Suprapubic skin (tissue), 4 donors: Measurements from ENCODE around the gene MAPRE2. TPM values are rescaled to one million over a fixed set of nuclear protein-coding genes. Genes with fewer than 3 reads are reported as not detected.

Source experiments
- DNase-seq, 2 donors: peaks; one replicate each; pipeline ENCODE4 v3.0.0-alpha.2; 2019; ENCODE audit warnings: low spot score in 2 of 2
- H3K27ac ChIP-seq: fragments of 200-600 bp; sonication (generic); one replicate; pipeline ENCODE4 v1.5.1; 2019
- H3K27me3 ChIP-seq: fragments of 200-600 bp; sonication (generic); one replicate; pipeline ENCODE4 v1.5.1; 2019
- H3K36me3 ChIP-seq: fragments of 200-600 bp; sonication (generic); one replicate; pipeline ENCODE4 v1.5.1; 2019
- H3K4me1 ChIP-seq: fragments of 200-600 bp; sonication (generic); one replicate; pipeline ENCODE4 v1.5.1; 2019
- H3K4me3 ChIP-seq: fragments of 200-600 bp; sonication (generic); one replicate; pipeline ENCODE4 v1.5.1; 2019; ENCODE audit warnings: mild to moderate bottlenecking
- H3K9me3 ChIP-seq: fragments of 200-600 bp; sonication (generic); one replicate; pipeline ENCODE4 v1.5.1; 2019
- CTCF ChIP-seq, 2 donors: fragments of 200-600 bp in 1 of 2; fragments of 450-650 bp in 1 of 2; sonication (generic) in 1 of 2; IDR thresholded peaks; one replicate each; pipeline ENCODE4 v1.5.1; 2016 to 2019; ENCODE audit warnings: antibody characterized with exemption in 2 of 2, mild to moderate bottlenecking in 1 of 2, moderate library complexity in 1 of 2
- EP300 ChIP-seq: sonication (generic); formaldehyde crosslinking; IDR thresholded peaks from one replicate; pipeline ENCODE4 v1.6.1; 2017; ENCODE audit warnings: antibody characterized with exemption
- POLR2A ChIP-seq, 2 donors: fragments of 450-650 bp; IDR thresholded peaks; one replicate each; pipeline ENCODE4 v1.6.1; 2017; ENCODE audit warnings: antibody characterized with exemption in 2 of 2, mild to moderate bottlenecking in 2 of 2, moderate library complexity in 2 of 2
- POLR2AphosphoS5 ChIP-seq, 3 donors: sonication (generic); formaldehyde crosslinking; IDR thresholded peaks; one replicate each; pipeline ENCODE4 v1.6.1; 2017; ENCODE audit warnings: antibody characterized with exemption in 3 of 3
- WGBS: methylation state at CpG from one replicate; pipeline ENCODE4 v1.1.5; 2018; 5-methylcytosine and 5-hydroxymethylcytosine counted together
- total RNA-seq, 4 donors: library from RNA; depleted of rRNA; stranded (reverse); fragments of >200 nt; gene quantifications; one replicate each; pipeline ENCODE4 v1.1.0, GENCODE V29; 2016

Gene MAPRE2
- total RNA-seq, 4 donors from 2014 or later: 29.9 to 51.2 (median 37.2) TPM

DNA sequence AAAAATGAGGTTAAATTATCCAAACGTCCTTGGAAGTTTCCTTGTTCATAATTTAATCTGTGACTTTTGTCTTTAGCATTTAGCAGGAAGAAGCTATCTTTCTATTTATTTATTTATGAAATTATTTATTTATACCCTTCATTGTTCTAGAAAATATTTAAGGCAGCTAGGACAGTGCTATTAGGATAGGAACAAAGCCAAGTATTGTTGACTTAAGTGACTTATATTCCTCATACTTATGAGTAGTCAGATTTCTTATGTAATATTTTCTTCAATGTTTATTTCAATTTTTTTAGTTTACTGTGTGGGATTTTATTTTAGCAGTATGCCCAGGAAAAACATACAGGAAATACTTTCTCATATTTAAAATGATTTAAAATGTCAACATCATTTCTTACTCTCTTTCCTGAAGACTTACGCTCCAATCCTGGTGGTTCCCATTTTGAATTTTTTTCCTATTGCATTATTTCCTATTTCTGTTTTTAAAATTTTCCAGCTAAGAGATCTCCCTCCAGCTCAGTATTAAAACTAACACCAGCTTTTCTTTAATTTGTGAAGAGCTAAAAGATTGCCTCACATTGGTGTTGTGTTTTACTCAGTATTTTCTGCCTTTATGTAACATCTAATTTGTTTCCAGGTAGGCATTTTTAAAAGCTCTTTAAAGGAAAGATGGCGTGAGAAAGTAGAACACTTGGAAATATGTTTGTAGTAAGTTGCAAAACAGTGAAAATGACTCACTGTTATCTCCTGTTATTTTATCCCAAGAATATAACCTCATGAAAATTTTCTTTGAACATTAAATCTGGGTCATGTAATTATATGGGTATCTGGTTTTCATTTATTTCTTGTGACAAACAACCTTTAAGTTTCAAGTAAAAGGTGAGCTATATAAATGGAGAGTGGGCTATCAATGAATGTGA lies 32.2 kb downstream of the MAPRE2 start:
- 56% methylated on average over 3 of the region's 3 CpGs for WGBS
- DNase-seq: no peak
- no peak for TF ChIP-seq POLR2AphosphoS5 (IDR thresholded peaks at IDR 0.05)
- no peak for TF ChIP-seq POLR2A (IDR thresholded peaks at IDR 0.05)
- no peak for TF ChIP-seq EP300
- no peak for TF ChIP-seq CTCF (IDR thresholded peaks at IDR 0.05)
- peaks cover 8% of the 10 kb centered on the region for H3K36me3 ChIP-seq
- no peaks in the 10 kb centered on the region for H3K27me3 ChIP-seq
- no peaks in the 10 kb centered on the region for H3K9me3 ChIP-seq
- peaks cover 8% of the 10 kb centered on the region for H3K4me1 ChIP-seq
- H3K4me3 ChIP-seq: no peak overlapping the region
- no peak overlapping the region for H3K27ac ChIP-seq

DNA sequence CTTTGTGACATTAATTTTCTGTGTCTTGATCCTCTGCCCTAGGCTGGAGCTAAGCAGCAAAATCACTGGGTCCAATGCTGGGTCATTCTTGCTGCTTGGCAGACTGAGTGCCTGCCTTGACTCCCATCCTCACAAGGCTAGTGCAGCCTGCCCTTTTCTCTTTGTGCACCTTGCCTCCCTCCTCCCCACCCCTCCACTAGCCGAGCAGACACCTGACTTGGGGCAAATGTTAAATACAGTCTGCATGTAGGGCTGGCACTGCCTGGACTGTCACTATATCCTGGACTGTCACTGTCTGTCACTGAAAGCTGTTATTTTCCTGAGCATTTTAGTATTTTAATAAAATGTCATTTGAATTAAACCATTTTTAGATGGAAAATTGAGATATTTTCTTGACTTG lies 33.4 kb downstream of the MAPRE2 start:
- H3K27ac ChIP-seq: no peak overlapping the region
- no peaks in the 10 kb centered on the region for H3K9me3 ChIP-seq
- no peak overlapping the region for H3K4me3 ChIP-seq
- TF ChIP-seq POLR2A (IDR thresholded peaks at IDR 0.05) (no peak), EP300 (no peak), CTCF (IDR thresholded peaks at IDR 0.05) (no peak), POLR2AphosphoS5 (IDR thresholded peaks at IDR 0.05) (no peak)
- WGBS: 79% methylated on average over 1 of the region's 1 CpG
- H3K4me1 ChIP-seq: peaks cover 8% of the 10 kb centered on the region
- peaks cover 8% of the 10 kb centered on the region for H3K36me3 ChIP-seq
- H3K27me3 ChIP-seq: no peaks in the 10 kb centered on the region
- DNase-seq: no peak

DNA sequence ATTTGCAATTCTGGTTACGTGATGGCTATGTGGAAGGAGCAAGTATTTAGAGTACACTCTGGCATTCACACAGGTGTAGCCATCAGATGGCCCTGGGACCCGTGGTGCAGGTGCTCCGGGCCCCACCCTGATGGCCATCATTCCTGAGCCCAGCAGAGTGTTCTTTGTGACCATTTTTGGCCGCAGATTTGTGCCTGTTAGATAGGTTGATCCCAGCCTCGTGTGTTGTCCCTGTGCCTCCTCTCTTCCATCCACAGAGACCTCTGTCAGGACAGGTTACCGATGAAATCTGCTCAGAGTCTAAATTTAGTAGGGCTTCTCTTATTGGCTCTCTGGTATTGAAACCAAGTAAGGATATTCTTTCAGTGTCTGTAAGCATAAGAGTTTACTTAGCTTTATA lies 33.9 kb downstream of the MAPRE2 start:
- Histone ChIP-seq H3K27ac (no peak overlapping the region), H3K36me3 (peaks cover 8% of the 10 kb centered on the region), H3K4me3 (no peak overlapping the region), H3K4me1 (peaks cover 8% of the 10 kb centered on the region), H3K27me3 (no peaks in the 10 kb centered on the region), H3K9me3 (no peaks in the 10 kb centered on the region)
- TF ChIP-seq POLR2A (IDR thresholded peaks at IDR 0.05): no peak
- no peak for TF ChIP-seq EP300
- TF ChIP-seq POLR2AphosphoS5 (IDR thresholded peaks at IDR 0.05): no peak
- TF ChIP-seq CTCF (IDR thresholded peaks at IDR 0.05): no peak
- WGBS: 55% methylated on average over 6 of the region's 6 CpGs
- no peak for DNase-seq

DNA sequence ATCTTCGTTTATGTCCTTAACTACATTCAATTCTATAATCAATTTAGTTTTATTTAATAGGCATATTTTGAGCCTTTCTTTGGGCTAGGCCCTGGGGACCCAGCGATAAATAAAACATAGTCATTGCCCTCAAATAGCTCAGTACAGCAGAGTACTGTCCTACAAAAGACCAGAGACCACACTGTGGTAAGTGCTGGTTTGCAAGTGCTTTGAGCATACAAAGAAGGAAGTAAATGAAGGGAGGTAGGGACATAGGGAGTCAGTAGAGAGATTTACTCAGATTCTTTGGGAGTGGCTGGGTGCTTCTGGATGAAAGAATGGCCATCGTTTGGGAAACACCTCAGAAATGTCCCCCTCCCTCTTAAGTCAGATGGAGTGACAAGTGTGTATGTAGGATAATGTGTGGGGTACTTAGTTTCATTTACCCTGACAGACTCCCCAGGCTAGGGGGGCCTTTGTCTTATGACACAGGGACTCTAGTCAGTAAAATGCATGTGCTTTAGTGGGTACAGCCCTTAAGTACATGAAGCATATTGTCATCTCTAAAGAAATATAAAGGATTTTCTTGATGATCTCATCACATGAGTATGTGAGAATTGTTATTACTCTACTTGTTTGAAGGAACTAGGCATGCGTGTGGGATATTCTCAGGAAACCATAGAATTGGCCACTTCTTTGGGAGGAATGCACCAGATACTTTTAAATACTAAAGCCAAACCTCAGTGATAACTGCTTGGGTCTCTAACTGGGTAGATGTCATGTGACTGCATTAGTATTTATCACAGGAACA lies 35.1 kb downstream of the MAPRE2 start:
- WGBS: 68% methylated on average over 4 of the region's 4 CpGs
- peaks cover 8% of the 10 kb centered on the region for H3K4me1 ChIP-seq
- TF ChIP-seq POLR2A (IDR thresholded peaks at IDR 0.05) (no peak), EP300 (no peak)
- H3K27ac ChIP-seq: no peak overlapping the region
- no peak overlapping the region for H3K4me3 ChIP-seq
- no peaks in the 10 kb centered on the region for H3K9me3 ChIP-seq
- no peaks in the 10 kb centered on the region for H3K27me3 ChIP-seq
- no peak for DNase-seq
- H3K36me3 ChIP-seq: no peaks in the 10 kb centered on the region

DNA sequence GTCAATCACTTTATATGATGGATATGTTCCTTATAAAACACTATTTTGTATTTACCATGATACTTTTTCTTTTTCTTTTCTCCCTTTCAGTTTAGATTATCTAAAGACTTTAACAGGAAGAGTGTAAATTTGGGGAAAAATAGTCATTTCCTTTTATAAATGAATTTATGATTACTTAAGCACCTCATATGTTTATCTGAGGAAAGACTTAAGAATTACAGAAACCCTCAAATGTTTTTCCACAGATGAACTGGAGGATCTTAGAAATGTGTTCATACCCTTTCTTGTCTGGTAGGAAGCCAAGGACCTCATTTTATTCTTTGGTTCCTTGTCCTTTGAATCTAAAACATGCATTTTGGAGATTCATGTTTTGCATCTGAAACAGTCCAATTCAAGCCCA lies 36.7 kb downstream of the MAPRE2 start:
- no peak for DNase-seq
- no peak overlapping the region for H3K4me3 ChIP-seq
- no peak for TF ChIP-seq CTCF (IDR thresholded peaks at IDR 0.05)
- no peak for TF ChIP-seq EP300
- no peaks in the 10 kb centered on the region for H3K27me3 ChIP-seq
- H3K36me3 ChIP-seq: no peaks in the 10 kb centered on the region
- H3K27ac ChIP-seq: no peak overlapping the region
- peaks cover 7% of the 10 kb centered on the region for H3K4me1 ChIP-seq
- H3K9me3 ChIP-seq: no peaks in the 10 kb centered on the region
